Measurements from ENCODE around the gene CERS6. TPM values are rescaled to one million over a fixed set of nuclear protein-coding genes. Genes with fewer than 3 reads are reported as not detected.

Gene CERS6
- polyA plus RNA-seq, 3 donors, result 7.6 to 17.7 (median 15.6) TPM

- H3K9ac ChIP-seq (ENCODE audit: insufficient read depth, low read length, poor library complexity, severe bottlenecking), result no peak overlapping the region
- no peak overlapping the region for H2AFZ ChIP-seq (ENCODE audit: insufficient read depth, low read depth, low read length, poor library complexity, severe bottlenecking)
- peaks cover 8% of the 10 kb centered on the region for H4K20me1 ChIP-seq (ENCODE audit: insufficient read depth, low read length)
- H3K36me3 ChIP-seq (replicated peaks in 1 of 2; ENCODE audit: control insufficient read depth in 1 of 2, insufficient read depth in 2 of 2, low read length in 2 of 2), result peaks cover 0 to 10% of the 10 kb centered on the region in 2 donors
- peaks cover 0 to 3% (median 0%) of the 10 kb centered on the region in 7 donors for H3K9me3 Mint-ChIP-seq
- H3K27me3 Mint-ChIP-seq (ENCODE audit: low read depth in 3 of 3), result peaks cover 0 to 1% (median 1%) of the 10 kb centered on the region in 3 donors
- H3K79me2 ChIP-seq (ENCODE audit: insufficient read depth, low read length), result peaks cover 7% of the 10 kb centered on the region
- DNase-seq, result no peak
- no peaks in the 10 kb centered on the region for H3K4me1 ChIP-seq (ENCODE audit: control insufficient read depth in 1 of 2, insufficient read depth in 2 of 2, low read length in 2 of 2)
- no peaks in the 10 kb centered on the region for H3K27me3 ChIP-seq (ENCODE audit: control insufficient read depth in 2 of 2, insufficient read depth in 2 of 2, low read length in 2 of 2)
- H3K27ac Mint-ChIP-seq, result no peak overlapping the region
- no peak overlapping the region for H3K4me3 ChIP-seq (replicated peaks in 1 of 3; ENCODE audit: low read depth in 2 of 3, low read length in 3 of 3)
- H3K36me3 Mint-ChIP-seq, result peaks cover 8 to 28% of the 10 kb centered on the region in 2 donors
- no peak for TF ChIP-seq CTCF (IDR thresholded peaks at IDR 0.05)
- no peak overlapping the region for H3K4me2 ChIP-seq (replicated peaks; ENCODE audit: extremely low read depth, low read length, poor library complexity, severe bottlenecking)
- 100% methylated on average over 2 of the region's 4 CpGs for WGBS (ENCODE audit: insufficient coverage)
- H3K9me3 ChIP-seq (replicated peaks in 1 of 2; ENCODE audit: control insufficient read depth in 1 of 2, insufficient read depth in 1 of 2, low read length in 2 of 2), result no peaks in the 10 kb centered on the region
- intact Hi-C loops (cut with micrococcal nuclease), result no loop called here
- no peak overlapping the region for H3K27ac ChIP-seq (ENCODE audit: low read depth in 1 of 2, low read length in 2 of 2)
- no peak overlapping the region for H3K4me3 Mint-ChIP-seq
- no peaks in the 10 kb centered on the region for H3K4me1 Mint-ChIP-seq
Measured at GRCh38 chr2:168658706-168659105, 202.6 kb downstream of the CERS6 start.

- Mint-ChIP-seq H3K4me1 (peaks cover 5% of the 10 kb centered on the region), H3K4me3 (no peak overlapping the region), H3K9me3 (no peaks in the 10 kb centered on the region), H3K27ac (peak overlapping the region in 1 of 7 donors; percentile 40), H3K36me3 (peaks cover 8 to 21% of the 10 kb centered on the region in 2 donors), H3K27me3 (ENCODE audit: low read depth in 3 of 3) (peaks cover 0 to 1% (median 1%) of the 10 kb centered on the region in 3 donors)
- H3K27me3 ChIP-seq (ENCODE audit: control insufficient read depth in 2 of 2, insufficient read depth in 2 of 2, low read length in 2 of 2), result no peaks in the 10 kb centered on the region
- no peaks in the 10 kb centered on the region for H3K4me1 ChIP-seq (ENCODE audit: control insufficient read depth in 1 of 2, insufficient read depth in 2 of 2, low read length in 2 of 2)
- TF ChIP-seq CTCF (IDR thresholded peaks at IDR 0.05), result no peak
- H2AFZ ChIP-seq (ENCODE audit: insufficient read depth, low read depth, low read length, poor library complexity, severe bottlenecking), result no peak overlapping the region
- peaks cover 4% of the 10 kb centered on the region for H3K79me2 ChIP-seq (ENCODE audit: insufficient read depth, low read length)
- WGBS (ENCODE audit: insufficient coverage), result 100% methylated on average over 2 of the region's 9 CpGs
- DNase-seq, result no peak
- intact Hi-C loops (cut with micrococcal nuclease), result no loop called here
- no peak overlapping the region for H3K4me2 ChIP-seq (replicated peaks; ENCODE audit: extremely low read depth, low read length, poor library complexity, severe bottlenecking)
- H3K36me3 ChIP-seq (replicated peaks in 1 of 2; ENCODE audit: control insufficient read depth in 1 of 2, insufficient read depth in 2 of 2, low read length in 2 of 2), result peaks cover 3 to 8% of the 10 kb centered on the region in 2 donors
- no peak overlapping the region for H3K27ac ChIP-seq (ENCODE audit: low read depth in 1 of 2, low read length in 2 of 2)
- H3K9ac ChIP-seq (ENCODE audit: insufficient read depth, low read length, poor library complexity, severe bottlenecking), result no peak overlapping the region
- peaks cover 8% of the 10 kb centered on the region for H4K20me1 ChIP-seq (ENCODE audit: insufficient read depth, low read length)
- H3K9me3 ChIP-seq (replicated peaks in 1 of 2; ENCODE audit: control insufficient read depth in 1 of 2, insufficient read depth in 1 of 2, low read length in 2 of 2), result no peaks in the 10 kb centered on the region
- no peak overlapping the region for H3K4me3 ChIP-seq (replicated peaks in 1 of 3; ENCODE audit: low read depth in 2 of 3, low read length in 3 of 3)
Measured at GRCh38 chr2:168660870-168661862, 205.1 kb downstream of the CERS6 start.
